Measurements from ENCODE around the gene TCP11X2.
"Not testable (repeated sequence)": the region's sequence is repeated elsewhere in the genome, so short reads cannot be mapped to it uniquely, and the experiment has no call there.

The TCP11X2 gene

GRCh38 chrX:102471762-102472220 lies at the start of gene TCP11X2:
TCP11X2 (minus strand) TSS chrX:102471812.
- not testable (repeated sequence) for H3K4me3 Mint-ChIP-seq; H3K27ac Mint-ChIP-seq; H3K36me3 Mint-ChIP-seq (ENCODE audit: low read depth); H3K27me3 Mint-ChIP-seq (ENCODE audit: low read depth); H3K9me3 Mint-ChIP-seq; H3K4me1 Mint-ChIP-seq (ENCODE audit: low read depth)

- Mint-ChIP-seq H3K9me3 (no peaks in the 10 kb centered on the region), H3K4me1 (ENCODE audit: low read depth) (peaks cover 6% of the 10 kb centered on the region), H3K36me3 (ENCODE audit: low read depth) (no peaks in the 10 kb centered on the region), H3K27ac (no peak overlapping the region), H3K27me3 (ENCODE audit: low read depth) (peaks cover 42% of the 10 kb centered on the region), H3K4me3 (peak overlapping the region; percentile 8)
Measured at GRCh38 chrX:102517326-102517725, 45.7 kb upstream of the TCP11X2 start.

GRCh38 chrX:102515975-102516941 lies 44.6 kb upstream of the TCP11X2 start, which contains the start of gene TMSB15A:
TMSB15A (minus strand) TSS chrX:102516739.
- no peaks in the 10 kb centered on the region for H3K36me3 Mint-ChIP-seq (ENCODE audit: low read depth)
- H3K4me1 Mint-ChIP-seq (ENCODE audit: low read depth): peaks cover 6% of the 10 kb centered on the region
- peaks cover 42% of the 10 kb centered on the region for H3K27me3 Mint-ChIP-seq (ENCODE audit: low read depth)
- no peak within 1 kb of the TSS for H3K27ac Mint-ChIP-seq
- H3K4me3 Mint-ChIP-seq: peak within 1 kb of the TSS; percentile 78
- H3K9me3 Mint-ChIP-seq: no peaks in the 10 kb centered on the region

- Mint-ChIP-seq H3K9me3 (no peaks in the 10 kb centered on the region), H3K4me3 (no peak overlapping the region), H3K36me3 (ENCODE audit: low read depth) (no peaks in the 10 kb centered on the region), H3K4me1 (ENCODE audit: low read depth) (peaks cover 6% of the 10 kb centered on the region), H3K27me3 (ENCODE audit: low read depth) (peaks cover 42% of the 10 kb centered on the region), H3K27ac (no peak overlapping the region)
Measured at GRCh38 chrX:102514536-102514935, 42.9 kb upstream of the TCP11X2 start.

- Mint-ChIP-seq H3K36me3 (ENCODE audit: low read depth) (no peaks in the 10 kb centered on the region), H3K4me3 (no peak overlapping the region), H3K9me3 (no peaks in the 10 kb centered on the region), H3K4me1 (ENCODE audit: low read depth) (no peaks in the 10 kb centered on the region), H3K27ac (no peak overlapping the region), H3K27me3 (ENCODE audit: low read depth) (no peaks in the 10 kb centered on the region)
Measured at GRCh38 chrX:102498732-102499131, 27.1 kb upstream of the TCP11X2 start.

- H3K36me3 Mint-ChIP-seq (ENCODE audit: low read depth): no peaks in the 10 kb centered on the region
- H3K9me3 Mint-ChIP-seq: no peaks in the 10 kb centered on the region
- no peak overlapping the region for H3K4me3 Mint-ChIP-seq
- no peak overlapping the region for H3K27ac Mint-ChIP-seq
- H3K4me1 Mint-ChIP-seq (ENCODE audit: low read depth): no peaks in the 10 kb centered on the region
- no peaks in the 10 kb centered on the region for H3K27me3 Mint-ChIP-seq (ENCODE audit: low read depth)
Measured at GRCh38 chrX:102491766-102492165, 20.2 kb upstream of the TCP11X2 start.

GRCh38 chrX:102478765-102479164 lies 7.2 kb upstream of the TCP11X2 start:
- H3K27me3 Mint-ChIP-seq (ENCODE audit: low read depth); H3K36me3 Mint-ChIP-seq (ENCODE audit: low read depth); H3K4me3 Mint-ChIP-seq; H3K27ac Mint-ChIP-seq; H3K4me1 Mint-ChIP-seq (ENCODE audit: low read depth); H3K9me3 Mint-ChIP-seq: not testable (repeated sequence)

GRCh38 chrX:102470215-102470614 lies 1.4 kb downstream of the TCP11X2 start:
- H3K9me3 Mint-ChIP-seq; H3K4me3 Mint-ChIP-seq; H3K27me3 Mint-ChIP-seq (ENCODE audit: low read depth); H3K36me3 Mint-ChIP-seq (ENCODE audit: low read depth); H3K27ac Mint-ChIP-seq; H3K4me1 Mint-ChIP-seq (ENCODE audit: low read depth): not testable (repeated sequence)

GRCh38 chrX:102458615-102459014 lies 13.0 kb downstream of the TCP11X2 start:
- H3K4me3 Mint-ChIP-seq; H3K9me3 Mint-ChIP-seq; H3K4me1 Mint-ChIP-seq (ENCODE audit: low read depth); H3K36me3 Mint-ChIP-seq (ENCODE audit: low read depth); H3K27me3 Mint-ChIP-seq (ENCODE audit: low read depth); H3K27ac Mint-ChIP-seq: not testable (repeated sequence)

- H3K4me3 Mint-ChIP-seq; H3K36me3 Mint-ChIP-seq (ENCODE audit: low read depth); H3K9me3 Mint-ChIP-seq; H3K27ac Mint-ChIP-seq; H3K4me1 Mint-ChIP-seq (ENCODE audit: low read depth); H3K27me3 Mint-ChIP-seq (ENCODE audit: low read depth): not testable (repeated sequence)
Measured at GRCh38 chrX:102439908-102440307, 31.7 kb downstream of the TCP11X2 start, which contains the start of gene NXF2B. NXF2B (minus strand) TSS chrX:102440008; CDS start chrX:102380036, 59,972 bp downstream.

GRCh38 chrX:102414493-102414892 lies 57.1 kb downstream of the TCP11X2 start:
- not testable (repeated sequence) for H3K4me1 Mint-ChIP-seq (ENCODE audit: low read depth); H3K9me3 Mint-ChIP-seq; H3K36me3 Mint-ChIP-seq (ENCODE audit: low read depth); H3K27me3 Mint-ChIP-seq (ENCODE audit: low read depth); H3K27ac Mint-ChIP-seq; H3K4me3 Mint-ChIP-seq

All from T-helper 1 cell treated with Interleukin-12 subunit alpha and Interleukin-12 subunit beta and Interleukin-4 antibody, amounts not matched to agents 30 μg/mL and 1 μg/mL, for 36 hours (primary cell).